LHCN-M2 (cell line): ENCODE measurements around the gene SYNC. TPM values are rescaled to one million over a fixed set of nuclear protein-coding genes. Genes with fewer than 3 reads are reported as not detected.
A peak's percentile ranks its signal among the peaks of the same experiment; 100 is the strongest.

Experiments
- DNase-seq: peaks from one replicate; pipeline ENCODE4 v3.0.0-alpha.2; 2012; ENCODE audit warnings: low read depth
- polyA plus RNA-seq: library from polyadenylated mRNA; unstranded; fragments of >200 nt; gene quantifications from one replicate; pipeline ENCODE4 v1.2.1, GENCODE V29; 2012; ENCODE audit warnings: missing spikeins
- total RNA-seq: library from RNA; depleted of rRNA; stranded (reverse); fragments of >200 nt; gene quantifications from 2 replicates; pipeline ENCODE4 v1.2.3, GENCODE V29; 2014; rRNA removed

Gene SYNC
- 50.5 and 55.2 TPM in 2 replicates for total RNA-seq
- 24.7 TPM for polyA plus RNA-seq

GRCh38 chr1:32702599-32703478 lies at the start of gene SYNC:
TSS of gene SYNC (minus strand) at chr1:32702770. CDS start at chr1:32702660, 110 bp downstream.
- peak; percentile 70 for DNase-seq

GRCh38 chr1:32749771-32750170 lies 47.2 kb upstream of the SYNC start:
- DNase-seq, result no peak

DNA sequence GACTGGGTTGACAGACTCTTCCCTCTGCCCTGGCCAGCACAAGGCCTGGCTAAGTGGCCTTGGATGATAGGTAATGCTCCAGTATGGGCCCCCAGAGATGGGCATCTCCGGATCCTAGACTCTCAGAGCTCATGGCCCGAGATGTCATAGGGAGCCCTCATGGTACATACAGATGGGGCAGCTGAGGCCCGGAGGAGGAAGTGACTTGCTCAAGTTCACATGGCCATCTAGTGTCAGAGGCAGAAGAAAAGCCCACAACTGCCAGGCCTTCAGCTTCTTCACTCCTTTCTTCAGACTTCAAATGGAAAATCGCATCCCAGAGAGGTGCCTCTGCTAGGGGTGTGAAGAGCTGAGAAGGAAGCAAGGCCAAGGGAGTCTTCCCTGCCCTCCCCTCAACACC lies 46.8 kb upstream of the SYNC start:
- no peak for DNase-seq

GRCh38 chr1:32748926-32749325 lies 46.4 kb upstream of the SYNC start:
- no peak for DNase-seq

- DNase-seq, result no peak
Measured at GRCh38 chr1:32748348-32748747, 45.8 kb upstream of the SYNC start.

DNA sequence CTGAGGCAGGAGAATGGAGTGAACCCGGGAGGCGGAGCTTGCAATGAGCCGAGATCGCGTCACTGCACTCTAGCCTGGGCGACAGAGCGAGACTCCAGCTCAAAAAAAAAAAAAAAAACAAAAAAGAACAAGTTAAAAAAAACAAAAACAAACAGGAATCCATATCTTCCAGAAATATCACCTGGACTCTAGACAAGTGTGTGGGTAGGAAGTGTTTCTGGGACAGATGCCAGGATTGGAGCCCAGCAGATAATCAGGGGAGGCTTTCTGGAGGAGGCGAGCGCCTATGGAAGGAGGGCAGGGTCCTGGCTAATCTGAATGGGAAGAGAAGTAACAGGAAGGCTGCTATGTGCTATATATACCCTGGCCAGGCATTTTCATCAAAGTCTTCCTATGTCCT lies 43.6 kb upstream of the SYNC start:
- no peak for DNase-seq

GRCh38 chr1:32744071-32744425 lies 41.5 kb upstream of the SYNC start:
- no peak for DNase-seq

- peak; percentile 25 for DNase-seq
Measured at GRCh38 chr1:32743380-32744070, 41.0 kb upstream of the SYNC start.

- no peak for DNase-seq
Measured at GRCh38 chr1:32742956-32743355, 40.4 kb upstream of the SYNC start.

GRCh38 chr1:32742199-32742947 lies 39.8 kb upstream of the SYNC start:
- DNase-seq, result no peak

GRCh38 chr1:32741413-32742198 lies 39.0 kb upstream of the SYNC start:
- DNase-seq, result no peak

DNA sequence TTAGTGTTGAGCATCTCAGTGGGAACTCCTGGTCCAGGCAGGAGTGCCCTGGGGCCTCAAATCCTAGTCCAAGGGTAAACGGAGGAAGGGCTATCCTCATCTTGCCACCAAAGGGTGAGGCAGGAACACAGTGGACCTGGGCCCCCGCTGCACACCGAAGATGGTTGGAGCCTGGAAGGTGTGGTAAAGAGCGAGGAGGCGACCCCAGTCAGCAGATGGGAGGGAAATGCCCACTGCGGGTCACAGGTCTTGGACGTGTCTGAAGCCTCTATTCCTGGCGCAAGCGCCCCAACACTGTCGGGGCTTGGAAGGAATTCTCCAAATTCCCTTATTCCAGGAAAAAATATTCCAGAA lies 38.5 kb upstream of the SYNC start:
- DNase-seq, result no peak

DNA sequence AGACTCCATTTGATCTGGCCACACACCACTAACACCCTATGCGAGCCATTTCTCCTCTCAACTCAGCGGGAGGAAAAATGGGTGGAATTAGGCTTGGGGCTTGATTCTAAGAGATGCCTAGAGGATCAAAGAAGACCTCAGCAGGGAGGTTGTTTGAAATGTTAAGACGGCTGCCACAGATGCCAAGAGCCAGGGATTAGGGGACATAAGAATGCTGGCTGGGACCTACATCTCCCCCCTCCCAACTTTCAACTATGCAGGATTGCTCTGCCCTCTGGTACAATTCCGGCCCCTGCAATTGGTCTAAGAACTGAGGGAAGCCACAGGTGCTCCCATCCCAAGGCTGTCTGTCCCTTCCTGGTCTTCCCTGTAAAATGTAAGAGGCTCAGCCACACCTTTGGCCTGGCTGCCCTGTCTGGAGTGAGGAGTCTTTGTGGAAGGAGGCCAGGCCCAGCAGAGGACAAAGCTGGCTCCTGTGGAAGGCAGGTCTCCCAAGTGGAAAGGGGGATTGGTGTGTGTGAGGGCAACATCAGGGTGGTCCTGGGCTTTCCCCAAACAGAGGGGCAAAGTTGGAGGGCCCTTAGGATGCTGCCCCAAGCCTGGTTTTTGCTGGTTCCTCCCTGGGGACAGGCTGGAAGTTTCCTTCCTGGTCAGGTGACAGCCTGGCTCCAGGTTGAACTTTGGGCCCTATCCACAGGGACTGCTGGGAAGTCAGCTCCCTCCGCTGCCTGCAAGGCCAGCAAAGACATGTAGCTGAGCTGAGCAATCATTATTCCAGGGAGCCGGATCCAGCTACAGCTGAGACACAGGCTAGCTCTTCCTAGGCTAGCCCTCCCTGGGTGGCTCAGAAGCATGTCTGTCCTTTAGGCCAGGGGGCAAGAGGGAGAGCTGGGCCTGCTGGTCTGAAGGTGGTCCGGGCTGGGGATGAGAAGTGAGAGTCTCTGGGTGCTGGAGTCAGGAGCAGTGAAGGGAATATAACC lies 34.5 kb upstream of the SYNC start:
- DNase-seq, result no peak

GRCh38 chr1:32733582-32734321 lies 31.2 kb upstream of the SYNC start:
- peak; percentile 94 for DNase-seq

DNA sequence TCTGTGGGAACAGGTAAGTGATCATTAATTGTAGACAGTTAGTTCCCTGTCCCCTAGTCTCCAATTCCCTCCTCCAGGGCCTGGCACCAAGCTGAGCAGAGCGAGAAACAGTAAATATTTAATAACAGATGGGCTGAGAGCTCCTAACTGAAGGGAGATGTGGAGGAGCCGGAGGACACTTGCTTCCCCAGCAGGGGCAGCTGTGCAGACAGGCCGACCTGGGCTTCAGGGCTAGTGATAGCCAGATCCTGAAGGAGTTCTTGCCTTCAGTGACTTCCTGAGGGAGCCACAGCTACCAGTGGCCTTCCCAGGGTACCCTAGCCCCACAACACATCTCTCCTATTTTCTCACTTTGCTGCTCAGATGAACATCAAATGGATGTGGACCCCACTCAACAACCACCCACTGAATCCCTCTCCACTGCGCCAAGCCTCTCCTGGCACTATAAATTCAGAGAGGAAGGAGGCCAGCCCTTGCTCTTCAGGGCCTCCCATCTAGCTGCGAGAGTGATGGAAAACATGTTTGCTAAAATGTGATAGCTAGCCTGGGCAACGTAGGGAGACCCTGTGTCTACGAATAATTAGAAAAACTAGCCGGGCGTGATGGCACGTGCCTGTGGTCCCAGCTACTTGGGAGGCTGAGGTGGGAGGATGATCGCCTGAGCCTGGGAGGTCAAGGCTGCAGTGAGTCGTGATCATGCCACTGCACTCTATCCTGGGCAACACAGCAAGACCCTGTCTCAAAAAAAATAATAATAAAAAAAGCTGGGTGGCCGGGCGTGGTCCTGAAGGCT lies 26.9 kb upstream of the SYNC start:
- DNase-seq, result peak; percentile 24

DNA sequence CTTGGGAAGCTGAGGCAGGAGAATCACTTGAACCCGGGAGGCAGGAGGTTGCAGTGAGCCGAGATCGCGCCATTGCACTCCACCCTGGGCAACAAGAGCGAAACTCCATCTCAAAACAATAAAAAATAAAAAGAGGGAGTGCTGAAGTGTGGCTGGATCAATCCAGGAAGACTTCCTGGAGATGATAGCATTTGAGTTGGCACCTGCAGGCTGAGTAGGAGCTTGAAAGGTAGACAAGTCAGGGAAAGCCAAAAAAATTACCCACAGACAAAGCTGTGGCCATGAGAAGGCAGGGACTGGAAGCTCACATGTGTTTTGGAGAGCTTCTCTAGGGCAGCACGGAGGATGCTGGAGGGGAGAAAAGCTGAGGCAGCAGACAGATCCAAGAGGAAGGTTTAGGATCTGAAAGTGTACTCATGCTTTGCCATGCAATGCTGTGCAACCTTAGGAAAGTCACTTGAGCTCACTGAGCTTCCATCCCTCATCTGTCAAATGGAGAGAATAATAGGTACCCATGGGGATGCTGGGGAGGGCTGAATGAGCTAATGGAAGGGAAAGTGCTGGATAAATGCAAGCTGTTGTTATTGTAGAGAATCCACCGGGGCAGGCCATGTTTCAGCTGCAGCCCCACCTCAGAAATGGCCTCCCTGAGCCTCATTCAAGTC lies 26.0 kb upstream of the SYNC start:
- no peak for DNase-seq

DNA sequence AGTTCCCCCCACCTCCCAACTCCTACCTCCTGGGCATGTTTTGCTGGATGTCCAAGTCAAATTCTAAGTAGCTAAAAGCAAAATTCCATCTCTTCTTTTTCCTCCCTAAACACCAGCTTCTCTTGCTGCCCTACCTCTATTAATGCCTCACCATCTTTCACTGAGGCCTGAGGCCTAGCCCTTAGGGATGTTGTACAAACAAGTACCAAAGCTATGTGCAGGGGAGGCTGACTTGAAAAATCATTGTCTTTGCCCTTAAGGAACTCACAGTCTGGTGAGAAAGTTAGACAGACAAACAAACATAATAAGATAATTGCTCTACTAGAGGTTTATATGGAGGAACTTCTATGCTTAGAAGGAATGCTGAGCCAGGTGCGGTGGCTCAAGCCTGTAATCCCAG lies 25.3 kb upstream of the SYNC start:
- DNase-seq, result no peak

- no peak for DNase-seq
Measured at GRCh38 chr1:32725615-32725982, 23.0 kb upstream of the SYNC start.
